HCT116 (cell line): ENCODE results near the gene CTRB2. TPM values are rescaled to one million over a fixed set of nuclear protein-coding genes. Genes with fewer than 3 reads are reported as not detected.

ENCODE experiments used
- ATAC-seq: fragments of 200-7000 bp; cut with Tn5 transposase; 2 replicates; pipeline ENCODE4 v1.9.1; 2020; ENCODE audit warnings: mild to moderate bottlenecking, moderate library complexity
- BruUV-seq: library from RNA; stranded (reverse); fragments of 400-500 nt; replicated peaks from 2 replicates; lab custom pipeline; 2021; lab: Mats Ljungman, UMichigan
- CTCF ChIA-PET: fragments of 300-600 bp; sonication (Branson Sonifier 250); formaldehyde crosslinking; loops from one replicate; lab custom pipeline; 2021; ENCODE audit warnings: antibody characterized with exemption; lab: Charles Lee
- POLR2A ChIA-PET: fragments of 300-600, 350-600 bp; sonication (Branson Sonifier 250); formaldehyde crosslinking; loops from one replicate; lab custom pipeline; 2021; ENCODE audit warnings: antibody characterized with exemption; lab: Charles Lee
- RAD21 ChIA-PET, 2 experiments: fragments of 300-600 bp; sonication (Branson Sonifier 250); formaldehyde crosslinking; loops; one replicate each; lab custom pipeline; 2023; ENCODE audit warnings: low total read pairs in 2 of 2; ENCODE audit not compliant: uncharacterized antibody in 2 of 2, unreplicated experiment in 2 of 2, low non-redundant PET in 1 of 2; lab: Charles Lee
- DNase-seq: peaks from one replicate; pipeline ENCODE4 v3.0.0-alpha.2; 2010; ENCODE audit warnings: low read depth, low spot score
- H2AFZ ChIP-seq: fragments of 200-600 bp; shearing (Covaris generic), sonication (generic); 2 replicates; pipeline ENCODE4 v1.6.1; 2017; ENCODE audit warnings: low read depth, mixed run types, mixed read lengths, antibody characterized with exemption, low read length; ENCODE audit not compliant: poor library complexity, severe bottlenecking
- H3K27ac ChIP-seq: 2 replicates; pipeline ENCODE4 v1.5.1; 2012; ENCODE audit warnings: low read depth, low read length
- H3K27me3 ChIP-seq: fragments of 200-600 bp; sonication (generic); 2 replicates; pipeline ENCODE4 v1.6.1; 2016; ENCODE audit warnings: mixed run types, low read length, mixed read lengths; ENCODE audit not compliant: insufficient read depth
- H3K36me3 ChIP-seq, 2 experiments: fragments of 200-500 bp in 1 of 2; fragments of 200-600 bp in 1 of 2; sonication (Bioruptor generic) in 1 of 2; sonication (generic) in 1 of 2; 2 replicates each; pipeline versions ENCODE4 v1.5.1 to v1.6.1; 2014 to 2016; ENCODE audit warnings: low read length in 2 of 2, inconsistent platforms in 1 of 2, mixed read lengths in 1 of 2, mixed run types in 1 of 2; ENCODE audit not compliant: insufficient read depth in 2 of 2, control insufficient read depth in 1 of 2
- H3K4me1 ChIP-seq, 2 experiments: fragments of 200-600 bp in 1 of 2; sonication (generic) in 1 of 2; 2 replicates each; pipeline versions ENCODE4 v1.5.1 to v1.6.1; 2012 to 2017; ENCODE audit warnings: low read length in 2 of 2, inconsistent platforms in 1 of 2, mild to moderate bottlenecking in 1 of 2, mixed read lengths in 1 of 2, mixed run types in 1 of 2, moderate library complexity in 1 of 2; ENCODE audit not compliant: insufficient read depth in 2 of 2, control insufficient read depth in 1 of 2
- H3K4me2 ChIP-seq: fragments of 200-600 bp; sonication (generic); 2 replicates; pipeline ENCODE4 v1.6.1; 2017; ENCODE audit warnings: mixed run types, low read length, mixed read lengths
- H3K4me3 ChIP-seq, 2 experiments: fragments of 200-600 bp in 1 of 2; sonication (generic) in 1 of 2; replicated peaks in 1 of 2; 2 replicates each; pipeline ENCODE4 v1.5.1; 2011 to 2016; ENCODE audit warnings: low read length in 2 of 2, control low read depth in 1 of 2, low read depth in 1 of 2, mild to moderate bottlenecking in 1 of 2, mixed read lengths in 1 of 2, mixed run types in 1 of 2
- H3K79me2 ChIP-seq: fragments of 200-600 bp; sonication (generic); 2 replicates; pipeline ENCODE4 v1.6.1; 2017; ENCODE audit warnings: mild to moderate bottlenecking, mixed run types, low read length, moderate library complexity, mixed read lengths; ENCODE audit not compliant: insufficient read depth
- H3K9ac ChIP-seq: fragments of 200-600 bp; sonication (generic); 2 replicates; pipeline ENCODE4 v1.6.1; 2016; ENCODE audit warnings: low read length, mixed read lengths
- H3K9me2 ChIP-seq: fragments of 200-600 bp; sonication (generic), shearing (Covaris generic); 2 replicates; pipeline ENCODE4 v1.6.1; 2017; ENCODE audit warnings: mixed run types, mild to moderate bottlenecking, moderate library complexity; ENCODE audit not compliant: insufficient read depth
- H3K9me3 ChIP-seq, 2 experiments: fragments of 200-500 bp in 1 of 2; fragments of 200-600 bp in 1 of 2; sonication (Bioruptor generic) in 1 of 2; sonication (generic) in 1 of 2; 2 replicates each; pipeline ENCODE4 v1.6.1; 2014 to 2017; ENCODE audit warnings: low read length in 2 of 2, mixed read lengths in 2 of 2, inconsistent platforms in 1 of 2, low read depth in 1 of 2, mild to moderate bottlenecking in 1 of 2, mixed run types in 1 of 2, moderate library complexity in 1 of 2; ENCODE audit not compliant: control insufficient read depth in 1 of 2, insufficient read depth in 1 of 2
- H4K20me1 ChIP-seq: fragments of 200-600 bp; sonication (generic), shearing (Covaris generic); 2 replicates; pipeline ENCODE4 v1.6.1; 2017; ENCODE audit warnings: mixed run types, mild to moderate bottlenecking, moderate library complexity; ENCODE audit not compliant: insufficient read depth
- ATF3 ChIP-seq: IDR thresholded peaks from 2 replicates; pipeline ENCODE4 v1.6.1; 2012
- CBX3 ChIP-seq: IDR thresholded peaks from 2 replicates; pipeline ENCODE4 v1.6.1; 2012; ENCODE audit warnings: low read depth
- CEBPB ChIP-seq: IDR thresholded peaks from 2 replicates; pipeline ENCODE4 v1.6.1; 2012; ENCODE audit warnings: low read depth
- CTCF ChIP-seq, 3 experiments: fragments of 200-600 bp in 1 of 3; sonication (generic) in 1 of 3; IDR thresholded peaks in 2 of 3; conservative IDR thresholded peaks in 1 of 3; 2 replicates each; pipeline ENCODE4 v1.5.1; 2012 to 2017; ENCODE audit warnings: low read depth in 2 of 3, low read length in 2 of 3, antibody characterized with exemption in 1 of 3, borderline replicate concordance in 1 of 3, control low read depth in 1 of 3, mild to moderate bottlenecking in 1 of 3, mixed read lengths in 1 of 3, mixed run types in 1 of 3, moderate library complexity in 1 of 3; ENCODE audit not compliant: insufficient read depth in 1 of 3
- EZH2phosphoT487 ChIP-seq: fragments of 200-600 bp; IDR thresholded peaks from 2 replicates; pipeline ENCODE4 v1.6.1; 2018; ENCODE audit warnings: antibody characterized with exemption, borderline replicate concordance
- FOSL1 ChIP-seq: IDR thresholded peaks from 2 replicates; pipeline ENCODE4 v1.6.1; 2012; ENCODE audit warnings: low read depth
- JUND ChIP-seq: IDR thresholded peaks from 2 replicates; pipeline ENCODE4 v1.6.1; 2012
- POLR2AphosphoS5 ChIP-seq: IDR thresholded peaks from 2 replicates; pipeline ENCODE4 v1.6.1; 2011; ENCODE audit warnings: mild to moderate bottlenecking, low read depth, low read length, moderate library complexity
- RAD21 ChIP-seq: IDR thresholded peaks from 2 replicates; pipeline ENCODE4 v1.6.1; 2012; ENCODE audit warnings: low read depth, mild to moderate bottlenecking
- SP1 ChIP-seq: IDR thresholded peaks from 2 replicates; pipeline ENCODE4 v1.6.1; 2012; ENCODE audit warnings: low read depth
- SRF ChIP-seq: IDR thresholded peaks from 2 replicates; pipeline ENCODE4 v1.6.1; 2012; ENCODE audit warnings: low read depth
- YY1 ChIP-seq: IDR thresholded peaks from 2 replicates; pipeline ENCODE4 v1.6.1; 2011; ENCODE audit warnings: low read length, low read depth, moderate library complexity, mild to moderate bottlenecking; ENCODE audit not compliant: insufficient replicate concordance; ENCODE audit errors: extremely low read depth
- ZBTB33 ChIP-seq: IDR thresholded peaks from 2 replicates; pipeline ENCODE4 v1.6.1; 2011; ENCODE audit warnings: mild to moderate bottlenecking, low read length, moderate library complexity; ENCODE audit not compliant: insufficient replicate concordance; ENCODE audit errors: extremely low read depth
- ZFX ChIP-seq: fragments of 450-650 bp; IDR thresholded peaks from 2 replicates; pipeline ENCODE4 v1.6.1; 2017
- ZNF274 ChIP-seq: fragments of 200-500 bp; sonication (Bioruptor generic); IDR thresholded peaks from 2 replicates; pipeline ENCODE4 v1.6.1; 2014; ENCODE audit warnings: mild to moderate bottlenecking, low read depth, low read length, inconsistent platforms
- intact Hi-C: fragments of 100-400 bp; cut with micrococcal nuclease; formaldehyde crosslinking; loops from 2 replicates; pipeline ENCODE4 v1.10.0; 2022
- total RNA-seq: library from RNA; stranded (reverse); gene quantifications from one replicate; pipeline ENCODE4 v1.2.1, GENCODE V29; 2021; ENCODE audit not compliant: unreplicated experiment

The CTRB2 gene
- total RNA-seq, 1 experiment from 2014 or later = 10.0 TPM

GRCh38 chr16:75204410-75204758, 2.6 kb downstream of the CTRB2 start:
- H3K9me3 ChIP-seq = no peaks in the 10 kb centered on the region
- BruUV-seq = no TSS peak
- ATAC-seq = no peak
- no peaks in the 10 kb centered on the region for H3K9me2 ChIP-seq
- intact Hi-C loops = no loop called here
- peaks cover 0 to 4% of the 10 kb centered on the region in 2 experiments; a peak in 1 of 4 replicates for H3K4me1 ChIP-seq
- H3K36me3 ChIP-seq = no peaks in the 10 kb centered on the region
- DNase-seq = no peak
- H3K9ac ChIP-seq = no peak overlapping the region
- no peaks in the 10 kb centered on the region for H3K79me2 ChIP-seq
- H3K4me2 ChIP-seq = no peak overlapping the region
- H2AFZ ChIP-seq = no peak overlapping the region
- TF ChIP-seq SP1 (no peak), RAD21 (no peak), YY1 (no peak), SRF (no peak), JUND (no peak), ATF3 (no peak), ZFX (no peak), POLR2AphosphoS5 (no peak)
- TF ChIP-seq, all 23 proteins: peak for 0
- no peak overlapping the region for H3K27ac ChIP-seq
- no peaks in the 10 kb centered on the region for H4K20me1 ChIP-seq
- H3K27me3 ChIP-seq = no peaks in the 10 kb centered on the region
- no peak overlapping the region for H3K4me3 ChIP-seq
- CTCF ChIA-PET = no interaction called here
- POLR2A ChIA-PET = no interaction called here
- RAD21 ChIA-PET = no interaction called here

GRCh38 chr16:75203667-75204409, 3.1 kb downstream of the CTRB2 start:
- Histone ChIP-seq H3K9me2 (no peaks in the 10 kb centered on the region), H3K27me3 (no peaks in the 10 kb centered on the region), H3K4me2 (no peak overlapping the region), H3K9me3 (no peaks in the 10 kb centered on the region), H3K4me3 (no peak overlapping the region), H4K20me1 (no peaks in the 10 kb centered on the region), H3K36me3 (no peaks in the 10 kb centered on the region), H3K4me1 (peaks cover 0 to 4% of the 10 kb centered on the region in 2 experiments; a peak in 1 of 4 replicates), H2AFZ (no peak overlapping the region), H3K79me2 (no peaks in the 10 kb centered on the region), H3K9ac (no peak overlapping the region), H3K27ac (no peak overlapping the region)
- TF ChIP-seq POLR2AphosphoS5 (no peak), ZNF274 (no peak), FOSL1 (no peak), EZH2phosphoT487 (no peak), YY1 (no peak), RAD21 (no peak), SP1 (no peak), JUND (no peak), CEBPB (no peak), CTCF (IDR thresholded peaks at IDR 0.05 in 2 of 3, conservative IDR thresholded peaks at IDR 0.05 in 1 of 3; ENCODE audit: borderline replicate concordance in 1 of 3, insufficient read depth in 1 of 3, low read depth in 2 of 3, low read length in 2 of 3) (no peak), SRF (no peak), CBX3 (no peak), ZFX (no peak), ZBTB33 (no peak), ATF3 (no peak)
- RAD21 ChIA-PET = no interaction called here
- ATAC-seq = no peak
- CTCF ChIA-PET = no interaction called here
- DNase-seq = no peak
- no TSS peak for BruUV-seq
- intact Hi-C loops = no loop called here
- POLR2A ChIA-PET = no interaction called here
